ENCODE measurements around the gene MORC1.
A peak's percentile ranks its signal among the peaks of the same experiment; 100 is the strongest.
"Not testable (repeated sequence)": the region's sequence is repeated elsewhere in the genome, so short reads cannot be mapped to it uniquely, and the experiment has no call there.

MORC1 gene

GRCh38 chr3:109112946-109113760 is 4.8 kb downstream of the MORC1 start:
- no peak for DNase-seq (ENCODE audit: low spot score)

DNA sequence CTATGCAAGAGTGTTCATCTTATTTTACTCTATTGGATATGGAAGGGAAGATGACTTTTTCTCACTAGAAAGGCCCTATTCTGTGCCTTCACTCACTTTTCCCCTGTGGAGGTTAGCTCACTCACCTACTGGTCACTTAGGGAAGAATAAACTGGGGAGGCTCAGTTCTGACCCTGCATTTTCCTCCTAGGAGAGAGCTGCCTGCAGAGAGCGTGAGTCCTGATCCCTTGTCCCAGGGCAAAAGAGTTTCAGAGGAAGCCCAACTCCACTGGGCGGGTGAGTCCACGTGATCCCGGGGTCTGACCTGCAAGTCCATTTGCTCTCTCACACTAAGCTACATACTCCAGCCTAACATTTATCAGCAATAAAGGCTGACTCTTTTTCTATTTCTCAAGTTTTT is 8.4 kb downstream of the MORC1 start:
- no peak for DNase-seq (ENCODE audit: low spot score)

GRCh38 chr3:109098079-109098644 is 19.8 kb downstream of the MORC1 start:
- DNase-seq (ENCODE audit: low spot score) = peak; percentile 18

- DNase-seq (ENCODE audit: low spot score) = no peak
These were observed 22.8 kb downstream of the MORC1 start for GRCh38 chr3:109095166-109095565.

DNA sequence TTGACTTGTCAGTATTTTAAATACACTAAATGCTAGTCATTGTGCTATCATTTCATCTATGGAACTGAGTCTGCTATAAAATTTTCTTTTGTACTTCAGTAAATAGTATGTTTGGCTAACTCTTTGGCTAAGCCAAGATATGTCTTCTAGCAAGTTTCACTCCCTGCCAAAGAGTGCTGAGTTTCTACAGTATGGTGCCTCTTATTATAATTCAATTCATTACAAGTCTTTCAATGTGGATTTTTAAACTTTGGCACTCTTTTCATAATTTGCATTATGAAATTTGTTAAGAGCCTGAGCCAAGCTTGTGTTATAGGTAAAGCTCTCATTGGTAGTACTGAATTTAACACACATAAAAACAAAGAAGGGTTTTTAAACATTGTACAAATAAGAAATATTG is 24.4 kb downstream of the MORC1 start:
- DNase-seq (ENCODE audit: low spot score) = no peak

DNA sequence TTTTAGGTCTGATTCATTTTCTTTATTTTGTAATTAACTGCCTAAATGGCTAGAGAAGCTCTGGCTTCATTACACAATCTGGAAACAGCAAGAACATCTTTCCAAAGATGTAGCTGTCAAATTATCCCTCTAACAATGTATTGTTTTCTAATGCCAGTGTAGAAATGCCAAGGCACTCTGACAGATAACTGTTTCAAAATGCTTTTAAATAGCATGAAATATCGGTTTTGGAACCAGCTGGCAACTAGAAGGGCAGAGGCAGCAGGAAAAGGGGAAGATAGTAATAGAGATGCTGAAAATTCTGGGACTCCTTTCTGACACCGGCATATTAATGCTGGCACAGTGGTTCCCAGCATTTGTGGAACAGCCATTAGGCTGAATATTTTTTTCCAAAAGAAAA is 26.1 kb downstream of the MORC1 start:
- no peak for DNase-seq (ENCODE audit: low spot score)

DNA sequence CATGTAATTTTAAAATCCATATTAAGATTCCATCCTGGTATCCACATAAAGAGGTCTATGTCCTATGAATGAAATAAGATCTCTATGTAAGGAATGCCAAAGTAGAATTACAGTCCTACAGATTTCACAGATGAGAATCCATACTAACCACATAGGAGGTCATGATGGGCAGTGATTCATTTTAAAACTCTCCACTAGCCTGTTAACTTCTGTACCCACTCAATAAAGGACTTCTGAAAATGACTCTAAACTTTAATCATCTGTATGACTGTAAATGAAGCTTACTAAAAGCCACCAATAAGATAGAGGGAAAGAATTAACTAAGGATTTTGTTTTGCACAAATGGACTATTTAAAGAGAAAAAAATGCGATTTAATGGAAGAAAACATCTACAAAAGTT is 28.7 kb downstream of the MORC1 start:
- DNase-seq (ENCODE audit: low spot score) = no peak

GRCh38 chr3:109081746-109082510 is 36.0 kb downstream of the MORC1 start:
- peak; percentile 70 for DNase-seq (ENCODE audit: low spot score)

DNA sequence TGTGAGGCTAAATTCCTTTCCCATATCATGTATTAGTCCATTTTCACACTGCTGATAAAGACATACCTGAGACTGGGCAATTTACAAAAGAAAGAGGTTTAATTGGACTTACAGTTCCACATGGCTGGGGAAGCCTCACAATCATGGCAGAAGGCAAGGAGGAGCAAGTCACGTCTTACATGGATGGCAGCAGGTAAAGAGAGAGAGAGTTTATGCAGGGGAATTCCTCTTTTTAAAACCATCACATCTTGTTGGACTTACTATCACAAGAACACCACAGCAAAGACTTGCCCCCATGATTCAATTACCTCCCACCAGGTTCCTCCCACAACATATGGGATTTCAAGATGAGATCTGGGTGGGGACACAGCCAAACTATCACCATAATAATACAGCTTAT is 37.8 kb downstream of the MORC1 start:
- not testable (repeated sequence) for DNase-seq (ENCODE audit: low spot score)

- DNase-seq (ENCODE audit: low spot score) = no peak
These were observed 44.8 kb downstream of the MORC1 start for GRCh38 chr3:109073116-109073515.

DNA sequence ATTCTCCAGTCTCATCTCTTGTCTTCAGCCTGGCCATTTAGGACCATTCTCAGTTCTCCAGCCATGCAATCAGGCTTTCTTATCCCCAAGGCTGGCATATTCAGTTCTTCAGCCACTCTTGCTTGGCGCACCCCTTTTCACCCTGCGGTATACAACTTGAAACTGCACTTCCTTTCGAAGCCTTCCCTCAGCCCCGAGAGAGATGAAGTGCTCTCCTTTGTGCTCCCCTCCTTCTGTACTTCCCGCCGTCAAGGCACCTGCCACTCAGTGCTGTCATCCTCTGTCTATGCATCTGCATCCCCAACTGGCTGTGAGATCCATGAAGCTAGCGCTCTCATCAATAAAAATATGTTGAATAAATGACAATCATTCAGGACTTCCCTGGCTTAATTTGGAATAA is 45.7 kb downstream of the MORC1 start:
- no peak for DNase-seq (ENCODE audit: low spot score)

DNA sequence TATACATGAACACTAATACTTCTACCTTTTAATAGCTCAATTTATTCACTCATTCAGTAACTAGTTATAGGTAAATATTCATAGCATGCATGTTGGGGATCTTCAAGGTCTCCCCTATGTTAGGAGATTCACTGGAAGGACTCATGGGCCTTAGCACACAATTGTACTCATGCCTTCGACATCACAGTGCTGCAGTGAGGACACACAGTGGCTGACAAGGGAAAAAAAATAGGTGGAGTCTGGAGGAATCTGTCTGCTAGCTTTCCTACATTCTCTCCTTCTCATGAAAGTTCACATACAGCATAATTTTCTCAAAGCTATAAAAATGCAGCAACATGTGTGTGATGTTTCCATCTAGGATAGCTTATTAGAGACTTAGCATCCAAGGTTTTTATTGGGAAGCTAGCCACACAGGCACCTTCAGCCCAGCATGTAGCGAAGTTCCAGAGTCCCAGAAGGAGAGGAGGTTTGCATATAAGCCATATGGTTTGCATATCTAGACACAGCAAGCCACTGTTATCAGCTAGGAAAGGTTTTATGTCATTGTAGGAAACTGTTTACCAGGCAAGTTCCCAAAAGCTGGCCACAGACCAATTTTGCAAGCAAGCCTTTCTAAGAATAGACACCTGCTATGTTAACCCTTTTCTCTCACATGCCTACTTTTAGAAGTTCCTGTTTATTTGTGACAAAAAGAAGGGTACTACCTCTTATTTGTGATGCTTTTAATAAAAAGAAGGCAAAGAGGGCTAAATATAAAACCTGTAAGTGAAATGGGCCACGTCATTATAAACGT is 46.4 kb downstream of the MORC1 start:
- peak; percentile 9 for DNase-seq (ENCODE audit: low spot score)

- DNase-seq (ENCODE audit: low spot score) = no peak
These were observed 47.7 kb downstream of the MORC1 start for GRCh38 chr3:109070211-109070610.

- no peak for DNase-seq (ENCODE audit: low spot score)
These were observed 51.1 kb downstream of the MORC1 start for GRCh38 chr3:109066864-109067263.

DNA sequence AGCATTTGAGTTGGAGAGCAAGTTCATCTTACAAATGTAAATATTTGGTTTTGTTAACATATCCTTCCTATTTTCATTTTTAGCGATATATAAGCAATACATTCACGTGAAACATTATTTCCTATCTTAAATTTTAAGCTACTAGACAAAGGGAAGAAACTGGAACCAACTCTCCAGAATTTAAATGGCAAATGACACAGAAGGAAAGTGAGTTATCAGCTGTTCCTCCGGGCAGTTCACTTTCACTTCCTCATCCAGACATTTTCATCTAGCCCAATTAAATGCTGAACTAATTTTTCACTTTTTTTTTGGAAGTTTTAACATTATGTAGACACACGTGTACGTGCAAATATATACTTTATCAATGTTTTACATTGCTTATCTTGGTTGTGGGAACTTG is 58.7 kb downstream of the MORC1 start:
- DNase-seq (ENCODE audit: low spot score) = peak; percentile 56

DNA sequence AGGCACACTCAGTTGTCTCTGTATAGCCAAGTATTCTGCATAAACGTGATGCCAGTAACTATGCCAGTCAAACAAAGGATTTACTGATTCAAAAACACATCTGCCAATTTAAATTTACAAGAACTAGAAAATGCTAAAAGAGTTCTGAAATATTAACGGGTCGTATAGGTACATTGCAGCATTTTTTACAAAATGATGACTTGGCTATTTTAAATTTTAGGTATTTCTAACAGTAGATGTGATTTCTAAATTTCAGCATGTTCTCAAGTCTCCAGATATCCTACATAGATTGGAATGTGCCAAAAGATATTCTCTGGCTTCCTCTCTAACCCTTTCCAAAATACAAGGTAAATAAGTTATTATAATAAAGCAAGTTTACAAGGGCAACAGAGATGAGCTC is 60.3 kb downstream of the MORC1 start:
- DNase-seq (ENCODE audit: low spot score) = no peak

GRCh38 chr3:109057056-109057455 is 60.9 kb downstream of the MORC1 start:
- DNase-seq (ENCODE audit: low spot score) = no peak

GRCh38 chr3:109050591-109051167 is 67.3 kb downstream of the MORC1 start:
- DNase-seq (ENCODE audit: low spot score) = peak; percentile 62

GRCh38 chr3:109047366-109047765 is 70.6 kb downstream of the MORC1 start:
- no peak for DNase-seq (ENCODE audit: low spot score)

GRCh38 chr3:109045271-109046040 is 72.5 kb downstream of the MORC1 start:
- peak; percentile 43 for DNase-seq (ENCODE audit: low spot score)

GRCh38 chr3:109035082-109035481 is 82.9 kb downstream of the MORC1 start:
- no peak for DNase-seq (ENCODE audit: low spot score)

Measured in NAMALWA (cell line).